Measurements from ENCODE around the gene PLA2G4E.

The PLA2G4E gene

GRCh38 chr15:42053914-42054313, 33.1 kb upstream of the PLA2G4E start:
- DNase-seq (ENCODE audit: low read depth) = no peak

GRCh38 chr15:42053010-42053409, 32.2 kb upstream of the PLA2G4E start:
- DNase-seq (ENCODE audit: low read depth) = no peak

GRCh38 chr15:42050484-42051255, 29.8 kb upstream of the PLA2G4E start:
- DNase-seq (ENCODE audit: low read depth) = no peak

GRCh38 chr15:42048821-42049200, 28.0 kb upstream of the PLA2G4E start:
- DNase-seq (ENCODE audit: low read depth) = no peak

GRCh38 chr15:42048080-42048820, 27.4 kb upstream of the PLA2G4E start:
- no peak for DNase-seq (ENCODE audit: low read depth)

- DNase-seq (ENCODE audit: low read depth) = no peak
Measured at GRCh38 chr15:42046597-42046996, 25.8 kb upstream of the PLA2G4E start.

GRCh38 chr15:42045211-42045615, 24.4 kb upstream of the PLA2G4E start:
- DNase-seq (ENCODE audit: low read depth) = no peak

- DNase-seq (ENCODE audit: low read depth) = no peak
Measured at GRCh38 chr15:42042602-42043400, 22.0 kb upstream of the PLA2G4E start.

- DNase-seq (ENCODE audit: low read depth) = no peak
Measured at GRCh38 chr15:42038401-42038800, 17.6 kb upstream of the PLA2G4E start.

GRCh38 chr15:42037656-42038055, 16.8 kb upstream of the PLA2G4E start:
- no peak for DNase-seq (ENCODE audit: low read depth)

GRCh38 chr15:42036966-42037365, 16.1 kb upstream of the PLA2G4E start:
- no peak for DNase-seq (ENCODE audit: low read depth)

- DNase-seq (ENCODE audit: low read depth) = no peak
Measured at GRCh38 chr15:42036112-42036905, 15.5 kb upstream of the PLA2G4E start.

GRCh38 chr15:42035435-42035761, 14.6 kb upstream of the PLA2G4E start:
- DNase-seq (ENCODE audit: low read depth) = no peak

- no peak for DNase-seq (ENCODE audit: low read depth)
Measured at GRCh38 chr15:42034628-42035434, 14.0 kb upstream of the PLA2G4E start.

- no peak for DNase-seq (ENCODE audit: low read depth)
Measured at GRCh38 chr15:42033214-42033873, 12.5 kb upstream of the PLA2G4E start.

- DNase-seq (ENCODE audit: low read depth) = no peak
Measured at GRCh38 chr15:42032376-42033213, 11.8 kb upstream of the PLA2G4E start.

GRCh38 chr15:42031198-42031915, 10.5 kb upstream of the PLA2G4E start:
- DNase-seq (ENCODE audit: low read depth) = no peak

GRCh38 chr15:42027521-42027920, 6.7 kb upstream of the PLA2G4E start:
- no peak for DNase-seq (ENCODE audit: low read depth)

- DNase-seq (ENCODE audit: low read depth) = no peak
Measured at GRCh38 chr15:42024303-42024702, 3.5 kb upstream of the PLA2G4E start.

All from T follicular helper cell (primary cell).